K562 (cell line): ENCODE results near the gene SLC1A1. TPM values are rescaled to one million over a fixed set of nuclear protein-coding genes. Genes with fewer than 3 reads are reported as not detected.

Source experiments
- CC2D1A ChIP-seq: fragments of 450-650 bp; IDR thresholded peaks from 2 replicates; pipeline ENCODE4 v1.6.1; 2017; ENCODE audit warnings: mild to moderate bottlenecking
- DPF2 ChIP-seq: fragments of 450-650 bp; IDR thresholded peaks from 2 replicates; pipeline ENCODE4 v1.6.1; 2016
- ZNF318 ChIP-seq, 2 experiments: fragments of 450-650 bp; IDR thresholded peaks; 2 replicates each; pipeline ENCODE4 v1.6.1; 2016; ENCODE audit warnings: mild to moderate bottlenecking in 2 of 2, borderline replicate concordance in 1 of 2, low read depth in 1 of 2, moderate library complexity in 1 of 2
- ZNF511 ChIP-seq: sonication (generic); formaldehyde crosslinking; IDR thresholded peaks from 2 replicates; pipeline ENCODE4 v1.8.0; 2022; ENCODE audit warnings: mild to moderate bottlenecking, missing genetic modification reagents
- polyA plus RNA-seq, 8 experiments: library from polyadenylated mRNA; depleted of rRNA in 4 of 8; stranded (reverse) in 5 of 8; unstranded in 3 of 8; fragments of >200 nt; fragmentation: Nextera tagmentation in 2 of 8; fragmentation: Illumina TruSeq in 1 of 8; extraction: Ambion mirVana in 2 of 8; extraction: Trizol in 1 of 8; gene quantifications; 2 replicates each; pipeline versions ENCODE4 v1.2.1 to v1.2.3, GENCODE V29; 2011 to 2014; ENCODE audit warnings: inconsistent platforms in 1 of 8, missing spikeins in 1 of 8
- total RNA-seq, 7 experiments: library from RNA; depleted of rRNA in 6 of 7; stranded (reverse); fragments of >200 nt in 6 of 7; fragmentation: Illumina TruSeq in 2 of 7; extraction: Trizol in 2 of 7; gene quantifications; 2 replicates each; pipeline versions ENCODE4 v1.2.1 to v1.2.3, GENCODE V29; 2011 to 2021; ENCODE audit warnings: low replicate concordance in 1 of 7

SLC1A1 gene
- total and polyA plus RNA-seq, 9 of the 15 experiments (the other 6 are each of a cell fraction or from before 2014, with no cell fraction given), result 0.11 to 0.16 TPM; not detected in 7

- TF ChIP-seq ZNF318 (IDR thresholded peaks at IDR 0.05; ENCODE audit: borderline replicate concordance in 1 of 2, low read depth in 1 of 2) (no peak), DPF2 (no peak), CC2D1A (no peak), ZNF511 (CRISPR knock-in tag) (no peak)
Measured at GRCh38 chr9:4517274-4517673, 27.0 kb downstream of the SLC1A1 start (continued).
